GM12891 (cell line): Measurements from ENCODE around the gene CTRB1.

Source experiments
- PAX5 ChIP-seq: IDR thresholded peaks from 2 replicates; pipeline ENCODE4 v1.6.1; 2011; ENCODE audit warnings: low read length, moderate library complexity, mild to moderate bottlenecking; ENCODE audit not compliant: insufficient read depth, severe bottlenecking
- POLR2A ChIP-seq: IDR thresholded peaks from 2 replicates; pipeline ENCODE4 v1.6.1; 2011; ENCODE audit warnings: low read depth, low read length, control low read depth
- POLR2AphosphoS5 ChIP-seq: IDR thresholded peaks from 2 replicates; pipeline ENCODE4 v1.6.1; 2011; ENCODE audit warnings: low read depth, low read length, control low read depth
- SPI1 ChIP-seq: IDR thresholded peaks from 2 replicates; pipeline ENCODE4 v1.6.1; 2011; ENCODE audit warnings: low read depth, low read length, control low read depth
- TAF1 ChIP-seq: IDR thresholded peaks from 2 replicates; pipeline ENCODE4 v1.6.1; 2011; ENCODE audit warnings: low read depth, low read length, control low read depth

DNA sequence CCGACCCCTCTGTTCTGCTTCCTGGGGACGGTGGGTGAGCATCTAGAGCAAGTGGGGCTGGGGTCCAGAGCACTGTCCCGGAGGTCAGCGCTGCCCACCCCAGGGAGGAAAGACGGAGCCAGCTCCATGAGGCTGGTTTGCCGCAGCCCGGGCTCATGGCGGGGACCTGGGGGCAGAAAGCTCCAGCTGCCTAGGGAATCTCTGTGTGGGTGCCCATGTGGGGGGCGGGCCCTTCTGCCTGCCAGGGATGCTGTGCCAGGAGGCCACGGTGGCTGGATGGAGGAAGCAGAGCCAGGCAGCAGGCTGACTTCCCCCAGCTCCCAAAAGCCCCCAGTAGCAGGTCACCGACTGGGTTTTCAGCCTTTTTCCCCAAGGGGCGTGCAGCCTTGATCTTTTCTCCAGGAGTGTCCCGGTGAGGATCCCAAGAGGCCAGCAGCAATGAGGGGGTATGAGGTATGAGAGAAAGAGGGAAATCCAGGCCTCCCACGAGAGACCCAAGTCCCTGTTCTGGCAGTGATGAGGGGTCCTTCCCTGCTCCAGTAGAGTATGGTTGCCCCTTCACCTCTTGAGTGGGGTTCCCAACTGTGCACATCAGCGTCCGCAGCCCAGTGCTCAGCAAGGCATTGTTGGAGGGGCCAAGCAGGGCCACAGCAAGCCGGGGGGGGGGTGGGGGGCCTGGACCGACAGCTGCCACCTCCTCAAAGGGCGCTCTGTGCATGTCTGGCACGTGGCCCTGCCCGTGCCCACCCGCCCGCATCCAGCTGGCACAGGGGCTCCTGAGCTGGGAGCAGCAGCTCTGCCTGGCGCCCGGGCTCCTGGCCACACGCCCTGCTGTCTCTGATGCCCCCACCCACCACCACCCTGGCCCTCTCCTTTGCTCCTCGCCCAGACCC is 48.2 kb downstream of the CTRB1 start:
- no peak for TF ChIP-seq POLR2A
- TF ChIP-seq POLR2AphosphoS5 = no peak
- no peak for TF ChIP-seq SPI1
- no peak for TF ChIP-seq PAX5
- no peak for TF ChIP-seq TAF1
